Limb (tissue), 2 donors: ENCODE results near the gene CST6.
A peak's percentile ranks its signal among the peaks of the same experiment; 100 is the strongest.

ENCODE experiments used
- DNase-seq, 2 donors: peaks; one replicate each; pipeline ENCODE4 v3.0.0-alpha.2; 2016; ENCODE audit errors: extremely low spot score in 2 of 2

The CST6 gene

GRCh38 chr11:66047541-66048365 lies 35.9 kb downstream of the CST6 start:
- DNase-seq = no peak

GRCh38 chr11:66048547-66049323 lies 36.9 kb downstream of the CST6 start, which contains the start of gene GAL3ST3:
Gene GAL3ST3, minus strand, starts transcription at chr11:66049161. Its CDS starts 3,746 bp downstream, at chr11:66045415.
- peak in 1 of 2 donors; percentile 73 for DNase-seq

GRCh38 chr11:66050581-66051231 lies 38.9 kb downstream of the CST6 start:
- no peak for DNase-seq

- no peak for DNase-seq
Observed at GRCh38 chr11:66051371-66051765, 39.6 kb downstream of the CST6 start.

GRCh38 chr11:66051766-66052663 lies 40.2 kb downstream of the CST6 start, which contains the start of gene SF3B2:
Gene SF3B2, plus strand, starts transcription at chr11:66052364. Its CDS starts 21 bp downstream, at chr11:66052385.
- DNase-seq = peak; percentile 97

- DNase-seq = no peak
Observed at GRCh38 chr11:66052664-66052982, 40.8 kb downstream of the CST6 start.

- no peak for DNase-seq
Observed at GRCh38 chr11:66055021-66055420, 43.2 kb downstream of the CST6 start.

- DNase-seq = no peak
Observed at GRCh38 chr11:66056501-66056900, 44.7 kb downstream of the CST6 start.

- DNase-seq = no peak
Observed at GRCh38 chr11:66059966-66060680, 48.3 kb downstream of the CST6 start.

- no peak for DNase-seq
Observed at GRCh38 chr11:66061268-66061667, 49.5 kb downstream of the CST6 start.

- DNase-seq = no peak
Observed at GRCh38 chr11:66062408-66062807, 50.6 kb downstream of the CST6 start.
